GM18507 (cell line): ENCODE measurements around the gene PRSS33.

Source experiments
- DNase-seq: peaks from one replicate; pipeline ENCODE4 v3.0.0; 2011; ENCODE audit warnings: low read depth; ENCODE audit not compliant: insufficient read length; ENCODE audit errors: extremely low spot score
- FAIRE-seq: peaks from 2 replicates; lab custom pipeline; 2011; peaks lifted over from hg19 to GRCh38; lab: Jason Lieb, UNC

PRSS33 gene, protein sequence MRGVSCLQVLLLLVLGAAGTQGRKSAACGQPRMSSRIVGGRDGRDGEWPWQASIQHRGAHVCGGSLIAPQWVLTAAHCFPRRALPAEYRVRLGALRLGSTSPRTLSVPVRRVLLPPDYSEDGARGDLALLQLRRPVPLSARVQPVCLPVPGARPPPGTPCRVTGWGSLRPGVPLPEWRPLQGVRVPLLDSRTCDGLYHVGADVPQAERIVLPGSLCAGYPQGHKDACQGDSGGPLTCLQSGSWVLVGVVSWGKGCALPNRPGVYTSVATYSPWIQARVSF

DNA sequence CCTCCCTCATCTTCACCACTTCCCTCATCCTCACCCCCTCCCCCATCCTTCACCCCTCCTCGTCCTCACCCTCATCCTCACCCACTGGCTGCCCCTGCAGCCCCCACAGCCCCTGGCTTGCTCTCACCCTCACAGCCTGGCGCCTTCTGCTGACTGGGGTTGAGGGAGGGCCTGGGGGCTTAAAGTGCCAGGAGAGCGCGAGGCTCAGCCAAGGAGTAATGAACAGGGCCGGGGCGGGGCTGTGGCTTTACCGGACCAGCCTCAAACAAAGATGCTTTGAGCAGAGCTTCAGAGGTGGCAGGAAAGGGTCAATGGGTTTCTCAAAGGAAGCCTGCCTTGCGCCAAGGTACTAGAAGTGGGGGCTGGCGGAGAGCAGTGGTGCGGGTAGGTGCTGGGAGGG is at the start of gene PRSS33:
Gene PRSS33 (minus strand): TSS at position 155 of the 400 bp plus-strand sequence. CDS start 1,013 bp downstream, outside the sequence.
- DNase-seq (no peak), FAIRE-seq (no peak)

DNA sequence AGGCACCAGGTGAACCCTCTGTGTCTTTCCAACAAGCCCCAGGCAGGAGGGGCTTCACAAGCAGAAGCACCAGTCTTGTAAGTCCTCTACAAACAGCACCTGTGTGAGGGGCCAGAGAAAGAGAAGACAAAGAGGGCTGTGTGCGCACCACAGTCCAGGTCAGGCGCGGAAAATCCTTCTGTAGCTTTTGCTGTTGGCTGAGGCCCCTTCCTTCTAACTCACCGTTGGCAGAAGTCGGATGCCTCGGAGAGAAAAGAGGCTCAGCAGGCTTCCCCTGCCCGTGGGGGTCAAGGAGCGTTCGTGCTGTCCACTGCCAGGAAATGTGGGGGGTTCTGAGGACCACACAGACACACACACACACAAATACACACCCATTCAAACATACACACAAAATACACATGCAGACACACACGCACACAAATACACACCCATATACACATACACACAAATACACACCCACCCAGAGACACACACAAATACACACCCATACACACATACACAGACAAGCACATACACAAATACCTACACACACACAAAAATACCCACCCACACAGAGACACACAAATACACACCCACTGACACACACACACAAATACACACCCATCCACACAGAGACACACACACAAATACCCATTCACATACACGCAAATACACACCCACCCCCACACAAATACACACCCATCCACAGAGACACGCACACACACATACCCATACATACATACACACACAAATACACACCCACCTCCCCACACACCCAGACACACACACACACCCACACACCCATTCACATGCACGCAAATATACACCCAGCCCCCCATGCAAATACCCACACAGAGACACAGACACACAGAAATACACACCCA is 49.5 kb upstream of the PRSS33 start:
- no peak for FAIRE-seq
- no peak for DNase-seq

DNA sequence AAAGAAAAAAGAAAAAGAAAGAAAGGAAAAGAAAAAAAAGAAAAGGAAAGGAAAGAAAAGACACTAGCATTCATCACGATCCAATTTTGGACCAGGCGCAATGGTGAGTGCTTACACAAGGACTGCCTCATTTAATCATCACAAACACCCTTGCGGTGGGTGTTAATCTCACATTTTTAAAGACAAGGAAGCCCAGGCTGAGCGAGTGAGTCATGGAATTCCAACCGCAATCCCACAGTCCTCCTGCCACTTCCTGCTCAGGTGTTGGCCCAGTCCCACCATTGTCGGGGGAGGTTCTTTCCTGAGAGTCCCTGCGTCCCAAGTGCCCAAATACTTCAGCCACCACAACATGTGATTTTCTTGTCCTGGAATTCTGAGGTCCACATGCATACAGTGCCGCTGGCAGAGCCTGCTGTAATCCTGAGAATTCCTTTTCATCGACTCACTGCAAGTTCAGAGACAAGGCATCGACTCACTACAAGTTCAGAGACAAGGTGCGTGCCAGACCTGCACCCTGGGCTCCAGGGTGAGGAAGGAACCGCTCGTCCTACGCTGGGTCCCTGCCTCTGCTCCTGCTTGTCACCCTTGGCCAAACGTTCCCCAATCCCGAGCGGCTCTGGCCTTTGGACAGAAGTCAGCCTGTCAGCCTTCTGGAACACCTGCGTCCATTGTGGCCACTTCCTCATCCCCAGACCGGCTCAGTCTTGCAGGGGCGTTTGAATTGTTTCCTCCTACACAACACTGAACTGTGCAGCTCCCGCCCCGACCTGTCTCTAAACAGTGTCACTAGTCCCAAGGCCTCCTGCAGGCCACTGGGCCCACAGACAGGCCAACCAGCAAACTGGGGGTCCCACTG is 48.5 kb upstream of the PRSS33 start:
- DNase-seq = no peak

DNA sequence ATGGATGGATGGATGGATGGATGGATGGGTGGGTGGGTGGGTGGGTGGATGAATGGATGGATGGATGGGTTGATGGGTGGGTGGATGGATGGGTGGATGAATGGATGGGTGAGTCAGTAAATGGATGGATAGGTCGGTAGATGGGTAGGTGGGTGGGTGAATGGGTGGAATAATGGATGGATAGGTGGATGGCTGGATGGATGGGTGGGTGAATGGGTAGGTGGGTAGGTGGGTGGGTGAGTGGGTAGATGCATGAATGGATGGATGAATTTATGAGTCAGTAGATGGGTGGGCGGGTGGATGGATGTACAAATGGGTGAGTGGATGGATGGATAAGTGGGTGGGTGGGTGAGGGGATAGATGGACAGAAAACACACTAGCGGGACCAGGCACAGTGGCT is 47.6 kb upstream of the PRSS33 start:
- DNase-seq (no peak), FAIRE-seq (no peak)

More for the DNA sequence above, 48.5 kb upstream of the PRSS33 start:
- no peak for FAIRE-seq

DNA sequence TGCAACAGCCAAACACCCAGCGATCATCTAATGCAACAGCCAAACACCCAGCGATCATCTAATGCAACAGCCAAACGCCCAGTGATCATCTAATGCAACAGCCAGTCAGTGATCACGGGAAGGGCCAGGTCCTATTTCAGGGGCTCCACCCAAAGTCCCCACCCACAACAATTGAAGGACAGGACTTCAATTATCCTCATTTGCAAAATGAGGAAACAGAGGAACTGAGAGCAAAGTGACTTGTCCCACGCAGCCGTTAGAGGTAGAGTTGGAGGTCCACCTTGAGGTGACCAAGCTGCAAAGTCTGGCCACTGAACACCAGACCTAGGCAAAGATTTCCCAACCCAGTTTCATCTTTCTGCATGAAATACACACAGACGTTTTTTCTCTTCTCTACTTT is 46.4 kb upstream of the PRSS33 start:
- FAIRE-seq (no peak), DNase-seq (no peak)

DNA sequence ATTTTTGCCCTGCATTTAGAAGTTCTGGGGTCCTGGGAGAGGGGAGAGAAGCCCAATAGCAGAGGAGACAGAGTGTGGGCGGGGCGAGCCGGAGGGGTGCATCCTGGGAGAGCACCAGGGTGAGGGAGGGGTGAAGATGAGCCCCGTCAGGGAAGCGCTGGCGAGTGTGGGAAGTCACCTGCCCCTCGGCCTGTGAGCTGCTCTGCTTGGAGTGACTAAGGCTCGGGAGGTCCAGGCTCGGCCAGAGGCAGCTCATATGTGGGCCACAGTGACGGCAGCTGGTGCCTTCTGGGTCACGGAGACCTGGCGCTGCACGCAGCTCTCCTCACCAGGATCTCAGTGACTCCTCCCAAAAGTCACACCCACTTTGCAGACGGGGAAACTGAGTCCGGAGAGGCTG is 43.8 kb upstream of the PRSS33 start:
- DNase-seq (no peak), FAIRE-seq (no peak)

DNA sequence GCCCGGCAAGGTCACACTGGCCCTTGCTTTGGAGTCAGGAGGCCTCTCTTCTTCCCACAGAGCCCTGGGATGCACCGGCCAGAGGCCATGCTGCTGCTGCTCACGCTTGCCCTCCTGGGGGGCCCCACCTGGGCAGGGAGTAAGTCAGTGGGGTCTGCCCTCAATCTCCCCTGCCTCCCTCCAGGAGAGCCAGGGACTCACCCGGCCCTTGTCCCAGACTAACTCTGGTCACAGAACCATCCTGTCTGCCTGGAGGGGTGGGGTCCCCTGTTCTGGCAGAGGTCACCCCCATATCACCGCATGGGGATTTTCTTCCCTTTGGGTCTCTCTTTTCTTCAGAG is 43.0 kb upstream of the PRSS33 start:
- no peak for DNase-seq
- FAIRE-seq = no peak

DNA sequence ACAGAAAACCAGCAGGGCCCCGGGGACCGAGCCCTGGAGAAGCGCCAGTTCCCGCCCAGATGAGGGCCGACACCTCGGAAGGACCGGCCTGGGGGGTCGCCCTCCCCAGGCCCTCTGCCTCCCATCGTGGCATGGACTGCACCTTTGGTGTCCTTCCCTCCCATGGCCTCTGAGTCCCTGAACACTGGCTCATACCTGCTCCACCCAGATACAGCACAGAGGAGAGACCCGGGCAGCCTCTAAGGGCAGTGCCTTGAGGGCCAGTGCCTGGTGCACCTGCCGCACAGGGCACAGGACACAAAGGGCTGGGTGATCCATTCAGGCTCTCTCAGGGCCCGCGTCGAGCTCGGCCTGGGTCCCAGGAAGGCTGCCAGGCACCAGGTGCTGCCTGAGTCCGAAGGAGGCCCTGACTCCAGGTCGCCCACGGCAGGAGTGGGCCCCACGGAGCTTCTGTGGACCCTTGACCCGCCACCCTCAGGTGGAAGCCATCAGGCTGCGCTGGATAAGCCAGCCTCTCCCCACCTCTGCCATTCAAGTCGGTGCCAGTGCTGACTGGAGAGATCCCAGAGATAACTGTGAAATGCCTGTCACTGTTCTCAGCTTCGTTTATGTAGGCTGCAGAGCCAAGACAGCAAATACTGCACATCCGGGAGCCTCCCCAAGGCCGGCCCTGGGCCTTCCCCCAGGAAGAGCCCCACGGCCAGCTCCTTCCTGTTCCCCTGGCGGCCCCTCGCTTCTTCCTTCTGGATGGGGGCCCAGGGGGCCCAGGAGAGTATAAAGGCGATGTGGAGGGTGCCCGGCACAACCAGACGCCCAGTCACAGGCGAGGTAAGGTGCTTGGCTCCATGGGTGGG is 42.4 kb upstream of the PRSS33 start, which contains the start of gene ZG16B:
Gene ZG16B (plus strand): TSS at position 803 of the 854 bp plus-strand sequence. CDS start 139 bp downstream, outside the sequence.
- FAIRE-seq (no peak), DNase-seq (no peak)

DNA sequence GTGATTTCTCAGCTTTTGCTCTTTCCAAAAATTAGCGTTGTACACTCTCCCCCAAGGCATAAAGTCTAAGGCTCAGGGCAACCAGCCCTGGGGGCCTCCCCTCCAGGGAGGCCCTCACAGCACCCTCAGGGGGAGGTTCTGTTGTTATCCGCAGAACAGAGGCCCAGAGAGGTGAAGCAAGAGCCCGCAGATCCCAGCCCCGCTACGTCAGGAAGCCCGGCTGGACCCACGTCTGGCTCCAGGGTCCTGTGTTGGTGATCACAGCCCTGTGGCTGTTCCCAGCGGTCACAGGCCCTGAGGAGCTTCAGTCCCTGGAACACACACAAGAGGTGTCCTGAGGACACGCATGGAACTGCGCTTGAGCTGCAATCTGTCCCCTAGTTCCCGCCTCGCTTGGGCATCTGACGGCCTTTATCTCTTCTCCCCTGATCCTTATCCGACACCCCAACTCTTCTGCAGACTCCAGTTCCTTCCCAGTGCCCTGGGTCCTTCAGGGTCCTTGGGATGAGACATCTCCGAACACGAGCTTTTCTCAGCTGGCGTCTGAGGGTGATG is 41.6 kb upstream of the PRSS33 start:
- FAIRE-seq = no peak
- no peak for DNase-seq

DNA sequence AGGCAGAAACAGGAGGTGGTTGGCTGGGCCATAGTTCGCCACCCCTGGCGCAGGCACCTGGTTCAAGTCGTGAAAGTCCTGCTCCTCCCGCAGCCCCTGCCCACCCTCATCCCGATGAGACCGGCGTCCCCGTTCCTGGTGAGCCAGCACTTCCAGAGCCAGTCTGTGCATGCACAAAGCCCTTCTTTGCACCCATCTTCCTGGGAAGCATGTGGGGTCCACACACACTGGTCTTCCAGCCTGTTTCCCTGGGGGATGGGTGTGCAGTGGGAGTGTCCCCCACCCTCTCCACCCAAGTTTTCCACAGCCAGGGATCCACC is 41.1 kb upstream of the PRSS33 start:
- DNase-seq (no peak), FAIRE-seq (no peak)

DNA sequence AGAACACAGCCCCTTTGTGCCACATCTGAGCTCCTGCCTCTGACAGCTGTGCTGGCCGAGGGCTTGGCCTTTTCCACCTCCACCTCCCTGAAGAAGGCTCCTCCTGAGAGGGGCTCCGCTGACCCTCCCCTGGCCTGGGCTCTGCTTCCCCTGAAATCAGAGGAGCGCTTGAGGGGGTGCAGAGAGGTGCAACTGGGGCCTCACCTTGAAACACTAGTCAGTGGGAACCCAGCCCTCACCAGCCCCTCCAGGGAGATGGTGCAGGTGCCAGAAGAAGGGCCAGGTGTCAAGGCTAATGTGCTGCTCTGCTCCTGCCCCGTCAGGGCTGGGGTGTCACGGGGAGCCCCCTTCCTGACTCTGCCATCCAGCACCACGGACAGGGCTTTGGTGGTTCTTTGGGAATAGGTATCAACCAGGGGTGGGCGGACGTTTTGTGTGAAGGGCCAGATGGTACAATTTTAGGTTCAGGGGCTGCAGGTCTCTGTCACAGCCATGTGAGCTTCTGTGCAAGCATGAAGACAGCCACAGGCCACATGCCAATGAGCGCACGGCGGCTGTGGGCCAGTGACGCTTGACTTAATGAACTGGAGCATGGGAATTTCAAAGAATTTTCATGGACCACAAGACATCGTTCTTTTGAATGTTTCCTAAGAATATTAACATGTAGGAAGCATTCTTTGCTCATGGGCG is 40.6 kb upstream of the PRSS33 start:
- no peak for FAIRE-seq

DNA sequence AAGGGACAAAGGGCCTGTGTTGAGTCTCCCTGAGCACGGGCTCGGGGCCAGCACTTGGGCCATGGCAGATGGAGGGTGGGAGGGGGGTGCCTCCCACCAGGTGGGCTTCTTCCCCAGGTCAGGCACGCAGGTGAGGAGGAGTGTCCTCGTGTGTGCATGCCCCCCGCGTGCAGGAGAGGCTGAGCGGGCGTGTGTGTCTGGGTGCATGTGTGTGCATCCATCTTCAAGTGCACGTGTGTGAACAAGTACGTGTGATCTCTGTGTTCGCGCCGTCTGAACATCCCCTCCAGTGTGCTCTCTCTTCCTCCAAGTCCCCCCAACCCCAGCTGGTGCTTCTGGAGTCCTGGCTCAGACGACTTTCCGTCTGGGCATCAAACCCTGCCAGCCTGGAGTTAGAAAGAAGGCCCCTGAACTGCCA is 40.0 kb upstream of the PRSS33 start:
- FAIRE-seq = no peak
- DNase-seq = no peak

More for the DNA sequence above, 40.6 kb upstream of the PRSS33 start:
- no peak for DNase-seq

DNA sequence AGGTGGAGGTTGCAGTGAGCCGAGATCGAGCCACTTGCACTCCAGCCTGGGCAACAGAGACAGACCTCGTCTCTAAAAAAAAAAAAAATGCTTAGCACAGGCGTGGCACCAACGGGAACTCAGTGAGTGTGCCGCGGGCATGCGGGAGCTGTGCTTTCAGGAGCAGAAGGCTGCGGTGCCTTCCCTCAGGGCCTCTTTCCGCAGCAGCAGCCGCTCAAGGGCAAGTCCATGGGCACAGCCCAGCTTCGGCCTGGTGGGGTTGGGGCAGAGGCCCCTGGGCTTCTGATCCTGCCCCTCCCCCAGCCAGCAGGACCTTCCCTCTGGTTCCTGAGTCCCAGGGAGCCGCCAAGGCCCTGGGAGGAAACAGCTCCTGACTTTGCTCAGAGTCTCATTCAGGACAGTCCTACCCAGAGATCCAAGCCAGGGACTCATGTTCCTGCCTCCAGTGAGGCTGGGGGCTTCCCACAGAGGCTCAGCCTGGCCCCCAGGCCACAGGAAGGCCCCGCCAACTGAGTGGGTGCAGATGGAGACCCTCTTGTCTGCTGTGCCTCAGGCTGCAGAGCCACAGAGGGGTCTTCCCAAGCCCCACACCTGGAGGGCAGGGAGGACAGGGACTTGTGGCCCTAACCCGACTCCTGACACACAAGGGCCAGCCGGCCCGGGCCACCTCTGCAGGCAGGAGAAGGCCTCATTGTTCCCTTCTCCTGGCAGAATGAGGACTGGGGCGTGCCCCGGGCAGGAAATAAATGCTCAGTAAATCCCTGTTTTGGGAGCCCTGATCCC is 39.4 kb upstream of the PRSS33 start:
- FAIRE-seq = no peak
- no peak for DNase-seq

DNA sequence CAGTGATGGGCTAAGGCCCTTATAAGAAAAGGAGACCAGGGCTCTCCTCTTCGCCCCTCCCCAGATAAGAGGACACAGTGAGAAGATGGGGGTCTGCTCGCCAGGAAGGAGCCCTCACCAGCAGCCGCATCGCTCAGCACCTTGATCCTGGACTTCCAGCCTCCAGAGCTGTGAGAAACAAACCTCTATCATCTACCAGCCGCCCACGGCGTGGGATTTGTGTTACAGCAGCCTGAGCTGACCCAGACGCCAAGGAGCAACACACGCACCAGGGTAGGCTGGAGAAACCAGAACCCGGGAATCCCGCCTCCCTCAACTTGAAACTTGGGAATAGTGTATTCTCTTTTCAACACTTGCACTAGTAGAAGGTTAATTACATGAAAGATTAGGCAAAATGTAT is 38.5 kb upstream of the PRSS33 start:
- FAIRE-seq (no peak), DNase-seq (no peak)

DNA sequence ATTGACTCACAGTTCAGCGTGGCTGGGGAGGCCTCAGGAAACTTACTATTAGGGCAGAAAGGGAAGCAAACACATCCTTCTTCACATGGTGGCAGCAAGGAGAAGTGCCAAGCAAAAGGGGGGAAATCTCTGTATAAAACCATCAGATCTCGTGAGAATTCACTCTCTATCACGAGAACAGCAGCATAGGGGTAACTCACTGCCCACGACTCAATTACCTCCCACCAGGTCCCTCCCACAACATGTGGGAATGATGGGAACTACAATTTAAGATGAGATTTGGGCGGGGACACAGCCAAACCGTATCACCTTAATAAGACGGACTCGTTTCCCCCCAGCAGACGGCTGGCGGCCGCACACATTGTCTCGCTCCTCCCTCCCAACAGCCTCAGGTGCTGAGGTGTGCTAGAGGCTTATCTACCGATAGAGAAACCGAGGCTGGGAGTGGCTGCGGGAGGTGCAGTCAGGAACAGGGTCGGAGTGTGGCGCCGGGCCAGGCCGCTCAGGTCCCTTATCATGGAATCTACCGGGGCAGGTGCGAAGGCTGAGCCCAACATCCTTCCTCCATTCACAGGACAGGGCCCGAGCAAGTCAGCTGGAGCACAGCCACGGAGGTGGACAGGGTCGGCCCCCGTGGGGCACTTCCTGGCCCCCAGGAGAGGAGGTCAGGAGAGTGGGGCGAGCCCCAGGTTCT is 37.8 kb upstream of the PRSS33 start:
- no peak for DNase-seq
- no peak for FAIRE-seq

DNA sequence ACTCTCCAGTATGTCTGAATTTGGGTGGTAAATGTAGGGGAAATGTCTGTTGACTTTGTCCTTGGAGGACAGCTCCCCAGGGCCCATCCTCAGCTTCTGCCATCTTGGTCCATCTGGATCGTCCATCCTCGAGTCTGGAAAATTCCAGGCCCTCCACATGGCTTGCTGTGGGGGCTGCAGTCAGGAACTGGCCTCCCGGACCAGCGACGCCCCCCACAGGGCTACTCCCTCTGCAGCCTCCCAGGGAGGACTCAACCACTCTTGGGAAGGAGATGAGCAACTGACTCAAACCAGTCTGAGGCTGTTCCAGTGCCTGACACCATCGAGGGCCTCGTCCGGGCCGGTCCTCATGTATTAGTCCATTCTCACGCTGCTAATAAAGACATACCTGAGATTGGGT is 37.3 kb upstream of the PRSS33 start:
- DNase-seq = no peak
- FAIRE-seq = no peak

DNA sequence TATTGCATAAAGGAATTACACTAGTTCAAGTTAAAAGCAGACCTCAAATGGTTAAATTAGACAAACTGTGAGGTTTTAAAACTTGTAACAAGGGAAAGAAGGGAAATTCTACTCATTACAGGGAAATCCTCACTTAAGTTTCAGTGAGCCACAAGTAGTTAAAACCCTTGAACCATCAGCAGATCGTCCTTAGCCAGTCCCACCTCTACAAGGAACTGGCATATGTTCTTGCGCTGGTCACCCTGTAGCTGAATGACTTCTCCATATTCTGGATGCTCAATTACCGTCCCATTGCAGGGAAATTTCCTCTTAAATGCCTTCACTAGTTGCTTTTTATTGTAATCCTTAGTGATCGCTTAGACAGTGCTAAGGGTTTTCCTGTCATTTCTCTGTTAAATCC is 35.1 kb upstream of the PRSS33 start:
- FAIRE-seq (no peak), DNase-seq (no peak)
